ENCODE results near the gene RAB23. TPM values are rescaled to one million over a fixed set of nuclear protein-coding genes. Genes with fewer than 3 reads are reported as not detected.

Gene RAB23
- total RNA-seq, 4 donors from 2014 or later = 57.8 to 102 (median 70.3) TPM

- DNase-seq (ENCODE audit: extremely low spot score) = no peak
- no peaks in the 10 kb centered on the region for H3K9me3 ChIP-seq
- H3K36me3 ChIP-seq = peaks cover 8 to 71% (median 48%) of the 10 kb centered on the region in 4 donors
- TF ChIP-seq, protein P1, sequence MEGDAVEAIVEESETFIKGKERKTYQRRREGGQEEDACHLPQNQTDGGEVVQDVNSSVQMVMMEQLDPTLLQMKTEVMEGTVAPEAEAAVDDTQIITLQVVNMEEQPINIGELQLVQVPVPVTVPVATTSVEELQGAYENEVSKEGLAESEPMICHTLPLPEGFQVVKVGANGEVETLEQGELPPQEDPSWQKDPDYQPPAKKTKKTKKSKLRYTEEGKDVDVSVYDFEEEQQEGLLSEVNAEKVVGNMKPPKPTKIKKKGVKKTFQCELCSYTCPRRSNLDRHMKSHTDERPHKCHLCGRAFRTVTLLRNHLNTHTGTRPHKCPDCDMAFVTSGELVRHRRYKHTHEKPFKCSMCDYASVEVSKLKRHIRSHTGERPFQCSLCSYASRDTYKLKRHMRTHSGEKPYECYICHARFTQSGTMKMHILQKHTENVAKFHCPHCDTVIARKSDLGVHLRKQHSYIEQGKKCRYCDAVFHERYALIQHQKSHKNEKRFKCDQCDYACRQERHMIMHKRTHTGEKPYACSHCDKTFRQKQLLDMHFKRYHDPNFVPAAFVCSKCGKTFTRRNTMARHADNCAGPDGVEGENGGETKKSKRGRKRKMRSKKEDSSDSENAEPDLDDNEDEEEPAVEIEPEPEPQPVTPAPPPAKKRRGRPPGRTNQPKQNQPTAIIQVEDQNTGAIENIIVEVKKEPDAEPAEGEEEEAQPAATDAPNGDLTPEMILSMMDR (IDR thresholded peaks at IDR 0.05) = no peak
- TF ChIP-seq EP300 (IDR thresholded peaks at IDR 0.05) (no peak), POLR2A (IDR thresholded peaks at IDR 0.05; ENCODE audit: low read depth) (no peak), POLR2AphosphoS5 (IDR thresholded peaks at IDR 0.05) (no peak)
- intact Hi-C loops (cut with DNase I) = no loop called here
- no peak overlapping the region for H3K27ac ChIP-seq (replicated peaks in 1 of 4)
- H3K27me3 ChIP-seq = no peaks in the 10 kb centered on the region
- no peaks in the 10 kb centered on the region for H3K4me1 ChIP-seq
- no peak overlapping the region for H3K4me3 ChIP-seq
Observed at GRCh38 chr6:57158658-57159057, 63.4 kb downstream of the RAB23 start.

DNA sequence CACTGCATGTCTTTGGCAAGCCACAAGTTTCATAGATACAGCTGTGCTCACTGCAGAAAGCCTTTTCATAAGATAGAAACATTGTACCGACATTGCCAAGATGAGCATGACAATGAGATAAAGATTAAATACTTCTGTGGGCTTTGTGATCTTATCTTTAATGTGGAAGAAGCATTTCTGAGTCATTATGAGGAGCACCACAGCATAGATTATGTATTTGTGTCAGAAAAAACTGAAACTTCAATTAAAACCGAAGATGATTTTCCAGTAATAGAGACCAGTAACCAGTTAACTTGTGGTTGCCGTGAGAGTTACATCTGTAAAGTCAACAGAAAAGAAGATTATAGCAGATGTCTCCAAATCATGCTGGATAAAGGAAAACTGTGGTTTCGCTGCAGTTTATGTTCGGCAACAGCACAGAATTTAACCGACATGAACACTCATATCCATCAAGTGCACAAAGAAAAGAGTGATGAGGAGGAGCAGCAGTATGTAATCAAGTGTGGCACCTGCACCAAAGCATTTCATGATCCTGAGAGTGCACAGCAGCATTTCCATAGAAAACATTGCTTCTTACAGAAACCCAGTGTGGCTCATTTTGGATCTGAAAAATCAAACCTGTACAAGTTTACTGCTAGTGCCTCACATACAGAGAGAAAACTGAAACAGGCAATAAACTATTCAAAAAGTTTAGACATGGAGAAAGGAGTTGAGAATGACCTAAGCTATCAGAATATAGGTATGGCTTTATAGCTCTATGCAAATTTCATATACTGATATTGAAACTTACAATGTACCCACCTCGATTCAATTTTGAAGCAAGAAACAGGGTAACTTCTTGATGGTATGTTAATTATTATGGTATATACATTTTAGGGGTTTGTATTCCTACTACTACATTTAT, 73.9 kb downstream of the RAB23 start:
- no peak overlapping the region for H3K27ac ChIP-seq (replicated peaks in 1 of 4)
- 93% methylated on average over 7 of the region's 7 CpGs for WGBS
- H3K36me3 ChIP-seq = peaks cover 19 to 58% (median 42%) of the 10 kb centered on the region in 4 donors
- no peaks in the 10 kb centered on the region for H3K9me3 ChIP-seq
- TF ChIP-seq, protein P1 (IDR thresholded peaks at IDR 0.05) = no peak
- TF ChIP-seq EP300 (IDR thresholded peaks at IDR 0.05) (no peak), POLR2A (IDR thresholded peaks at IDR 0.05; ENCODE audit: low read depth) (no peak), POLR2AphosphoS5 (IDR thresholded peaks at IDR 0.05) (no peak)
- DNase-seq (ENCODE audit: extremely low spot score) = no peak
- no peak overlapping the region for H3K4me3 ChIP-seq
- H3K27me3 ChIP-seq = no peaks in the 10 kb centered on the region
- intact Hi-C loops (cut with DNase I) = no loop called here
- no peaks in the 10 kb centered on the region for H3K4me1 ChIP-seq

- Histone ChIP-seq H3K9me3 (no peaks in the 10 kb centered on the region), H3K27me3 (no peaks in the 10 kb centered on the region), H3K36me3 (peaks cover 14 to 57% (median 39%) of the 10 kb centered on the region in 4 donors), H3K27ac (replicated peaks in 1 of 4) (no peak overlapping the region), H3K4me3 (no peak overlapping the region), H3K4me1 (no peaks in the 10 kb centered on the region)
- intact Hi-C loops (cut with DNase I) = no loop called here
- WGBS = 89% methylated on average over 5 of the region's 5 CpGs
- no peak for DNase-seq (ENCODE audit: extremely low spot score)
- TF ChIP-seq EP300 (IDR thresholded peaks at IDR 0.05) (no peak), POLR2AphosphoS5 (IDR thresholded peaks at IDR 0.05) (no peak), POLR2A (IDR thresholded peaks at IDR 0.05; ENCODE audit: low read depth) (no peak)
Observed at GRCh38 chr6:57147401-57147800, 74.7 kb downstream of the RAB23 start.

DNA sequence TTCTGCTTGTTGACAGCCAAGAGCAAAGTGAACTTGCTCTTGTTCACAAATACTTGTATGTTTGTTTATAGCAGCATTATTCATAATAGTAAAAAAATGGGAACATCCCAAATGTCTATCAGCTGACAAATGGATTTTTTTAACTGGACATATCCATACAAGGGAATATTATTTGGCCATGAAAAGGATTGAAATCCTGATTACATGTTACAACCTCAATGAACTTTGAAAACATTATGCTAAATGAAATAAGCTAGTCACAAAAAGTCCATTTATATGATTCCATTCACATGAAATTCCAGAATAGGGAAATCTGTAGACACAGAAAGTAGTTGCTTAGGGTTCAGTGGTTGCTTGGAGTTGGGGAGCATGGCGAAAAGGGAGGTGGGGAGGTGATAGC, 78.4 kb downstream of the RAB23 start:
- Histone ChIP-seq H3K27me3 (no peaks in the 10 kb centered on the region), H3K36me3 (peaks cover 14 to 60% (median 42%) of the 10 kb centered on the region in 4 donors), H3K9me3 (no peaks in the 10 kb centered on the region), H3K4me1 (no peaks in the 10 kb centered on the region), H3K27ac (replicated peaks in 1 of 4) (no peak overlapping the region), H3K4me3 (no peak overlapping the region)
- DNase-seq (ENCODE audit: extremely low spot score) = no peak
- 95% methylated on average over 1 of the region's 1 CpG for WGBS
- TF ChIP-seq EP300 (IDR thresholded peaks at IDR 0.05) = no peak
- intact Hi-C loops (cut with DNase I) = no loop called here

GRCh38 chr6:57142178-57142525, 80.0 kb downstream of the RAB23 start:
- WGBS = 66% methylated on average over 1 of the region's 1 CpG

More at GRCh38 chr6:57142178-57142525, 80.0 kb downstream of the RAB23 start:
- TF ChIP-seq POLR2A (IDR thresholded peaks at IDR 0.05; ENCODE audit: low read depth) = no peak
- TF ChIP-seq POLR2AphosphoS5 (IDR thresholded peaks at IDR 0.05) = no peak
- TF ChIP-seq EP300 (IDR thresholded peaks at IDR 0.05) = no peak
- TF ChIP-seq, protein P1 (IDR thresholded peaks at IDR 0.05) = no peak
- Histone ChIP-seq H3K4me1 (no peaks in the 10 kb centered on the region), H3K27ac (replicated peaks in 1 of 4) (no peak overlapping the region), H3K36me3 (peaks cover 7 to 55% (median 32%) of the 10 kb centered on the region in 4 donors), H3K4me3 (no peak overlapping the region), H3K27me3 (no peaks in the 10 kb centered on the region), H3K9me3 (no peaks in the 10 kb centered on the region)
- no peak for DNase-seq (ENCODE audit: extremely low spot score)
- intact Hi-C loops (cut with DNase I) = no loop called here
